ENCODE measurements around the gene AGFG1. TPM values are rescaled to one million over a fixed set of nuclear protein-coding genes. Genes with fewer than 3 reads are reported as not detected.

AGFG1 gene
- total and polyA plus RNA-seq, 4 experiments from 2014 or later: 12.2 to 62.4 (median 46.1) TPM

DNA sequence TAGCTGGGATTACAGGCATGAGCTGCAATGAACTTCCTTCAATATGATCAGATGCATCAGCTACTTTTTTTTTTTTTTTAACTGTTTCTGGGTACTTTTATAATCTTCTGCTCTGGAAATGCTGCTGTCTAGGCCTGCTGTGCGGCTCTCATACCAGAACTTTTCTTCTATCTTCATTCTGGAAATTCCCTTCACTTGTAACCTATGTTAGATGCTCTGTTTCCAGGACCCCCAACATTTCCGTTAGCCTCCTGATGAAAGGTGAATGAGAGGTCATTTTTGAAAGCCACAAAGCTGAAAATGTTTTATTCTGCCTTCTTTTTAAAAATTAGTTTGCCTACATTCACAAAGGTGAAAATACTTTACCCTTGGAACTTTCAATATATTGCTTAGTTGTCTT, 8.6 kb downstream of the AGFG1 start:
- H3K36me3 Mint-ChIP-seq: peaks cover 1 to 2% of the 10 kb centered on the region in 2 donors
- H3K9me3 Mint-ChIP-seq: peaks cover 0 to under 1% (median 0%) of the 10 kb centered on the region in 8 donors
- peak overlapping the region in 6 of 7 donors; percentile 2 to 85 (median 62) for H3K27ac Mint-ChIP-seq
- no peaks in the 10 kb centered on the region for H3K27me3 Mint-ChIP-seq
- H3K27ac ChIP-seq (ENCODE audit: low read depth, low read length): no peak overlapping the region
- no peaks in the 10 kb centered on the region for H3K9me3 ChIP-seq (ENCODE audit: control insufficient read depth in 1 of 2, low read length in 2 of 2)
- peaks cover 48 to 86% (median 61%) of the 10 kb centered on the region in 4 donors for H3K4me1 Mint-ChIP-seq
- no peaks in the 10 kb centered on the region for H3K27me3 ChIP-seq (ENCODE audit: insufficient read depth, low read length)
- ChIA-PET POLR2A (ENCODE audit: partially characterized antibody) (interaction anchor here (1.4 kb wide), 1 partner anchor 9 kb away, joined by 4 read pairs; no protein-coding TSS in a partner anchor), CTCF (ENCODE audit: partially characterized antibody) (interaction anchor here (0.9 to 1.9 kb wide), 14 partner anchors 9 to 408 kb away, joined by 3 to 17 read pairs (median 4); partner anchors contain the start of gene AGFG1)
- H3K4me3 ChIP-seq (ENCODE audit: low read length in 2 of 2): no peak overlapping the region
- peak overlapping the region in 6 of 8 donors; percentile 3 to 62 (median 55) for H3K4me3 Mint-ChIP-seq
- intact Hi-C loops (cut with micrococcal nuclease): loop anchor here (1.0 to 10.0 kb wide), 2 partner anchors 286 to 404 kb away; no protein-coding TSS in a partner anchor
- H3K4me1 ChIP-seq (ENCODE audit: insufficient read depth, low read length): peaks cover 76% of the 10 kb centered on the region
- no peaks in the 10 kb centered on the region for H3K36me3 ChIP-seq (ENCODE audit: insufficient read depth, low read length)
- DNase-seq: peak in 2 of 5 donors; percentile 22 to 58

DNA sequence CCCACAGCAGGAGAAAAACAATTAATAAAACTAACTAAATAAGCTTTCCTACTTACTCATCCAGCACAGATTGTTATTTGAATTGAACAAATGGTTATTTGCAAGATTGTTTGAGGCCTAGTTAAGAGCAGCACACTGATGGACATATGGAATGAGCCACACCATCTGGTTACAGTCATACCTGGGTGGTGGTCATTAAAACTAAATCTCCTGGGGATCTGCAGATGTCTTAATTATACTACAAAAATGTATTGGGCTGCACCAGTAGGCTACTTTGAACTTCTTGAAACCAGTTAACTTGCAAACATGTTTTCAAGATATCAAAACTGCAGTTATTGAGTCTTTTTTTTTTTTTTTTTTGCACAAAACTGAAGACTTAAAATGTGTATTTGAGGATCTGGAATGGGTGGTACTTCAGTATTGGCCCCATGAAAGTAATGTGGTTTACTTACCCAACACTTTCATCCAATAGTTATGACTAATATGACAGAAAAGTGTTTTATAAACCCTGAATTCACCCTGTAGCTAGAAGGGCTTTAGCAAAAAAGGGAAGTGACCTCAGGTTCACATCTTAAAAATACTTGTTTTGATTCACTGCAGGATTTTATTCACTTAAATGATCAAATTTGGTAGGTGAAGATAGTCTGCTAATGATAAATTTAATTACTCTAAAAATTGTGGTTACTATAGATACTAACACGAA, 10.8 kb downstream of the AGFG1 start:
- ChIA-PET POLR2A (ENCODE audit: partially characterized antibody) (no interaction called here), CTCF (ENCODE audit: partially characterized antibody) (interaction anchor here (0.5 to 1.4 kb wide), 3 partner anchors 9 to 36 kb away, joined by 3 to 5 read pairs (median 3); partner anchors contain the start of gene AGFG1)
- Histone ChIP-seq H3K36me3 (ENCODE audit: insufficient read depth, low read length) (no peaks in the 10 kb centered on the region), H3K4me1 (ENCODE audit: insufficient read depth, low read length) (peaks cover 71% of the 10 kb centered on the region), H3K4me3 (ENCODE audit: low read length in 2 of 2) (no peak overlapping the region), H3K27ac (ENCODE audit: low read depth, low read length) (no peak overlapping the region), H3K9me3 (ENCODE audit: control insufficient read depth in 1 of 2, low read length in 2 of 2) (no peaks in the 10 kb centered on the region), H3K27me3 (ENCODE audit: insufficient read depth, low read length) (no peaks in the 10 kb centered on the region)
- peaks cover 49 to 82% (median 65%) of the 10 kb centered on the region in 4 donors for H3K4me1 Mint-ChIP-seq
- peak overlapping the region in 2 of 8 donors; percentile 10 to 74 for H3K4me3 Mint-ChIP-seq
- H3K36me3 Mint-ChIP-seq: peaks cover 2 to 4% of the 10 kb centered on the region in 2 donors
- no peak for DNase-seq
- no peaks in the 10 kb centered on the region for H3K27me3 Mint-ChIP-seq
- intact Hi-C loops (cut with micrococcal nuclease): loop anchor here (10.0 kb wide), 1 partner anchor 402 kb away; no protein-coding TSS in a partner anchor
- H3K27ac Mint-ChIP-seq: peak overlapping the region in 3 of 7 donors; percentile 7 to 38 (median 7)
- peaks cover 0 to 4% (median 1%) of the 10 kb centered on the region in 8 donors for H3K9me3 Mint-ChIP-seq

DNA sequence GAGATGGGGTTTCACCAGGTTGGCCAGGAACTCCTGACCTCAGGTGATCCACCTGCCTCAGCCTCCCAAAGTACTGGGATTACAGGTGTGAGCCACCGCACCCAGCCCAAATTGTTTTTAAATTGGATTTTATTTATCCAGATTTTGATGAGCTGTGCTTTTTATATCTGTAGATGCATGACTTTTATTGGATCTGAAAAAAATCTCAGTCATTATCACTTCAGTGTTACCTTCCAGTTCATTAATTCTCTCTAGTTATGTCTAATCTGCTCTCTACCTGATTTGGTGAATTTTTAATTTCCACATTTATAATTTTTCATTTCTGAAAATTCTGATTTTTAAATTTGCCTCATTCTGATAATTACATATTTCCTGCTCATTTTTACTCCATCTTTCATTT, 13.5 kb downstream of the AGFG1 start:
- no peak for DNase-seq
- Histone ChIP-seq H3K27me3 (ENCODE audit: insufficient read depth, low read length) (no peaks in the 10 kb centered on the region), H3K4me1 (ENCODE audit: insufficient read depth, low read length) (peaks cover 60% of the 10 kb centered on the region), H3K4me3 (ENCODE audit: low read length in 2 of 2) (no peak overlapping the region), H3K36me3 (ENCODE audit: insufficient read depth, low read length) (no peaks in the 10 kb centered on the region), H3K27ac (ENCODE audit: low read depth, low read length) (no peak overlapping the region), H3K9me3 (ENCODE audit: control insufficient read depth in 1 of 2, low read length in 2 of 2) (no peaks in the 10 kb centered on the region)
- peaks cover 0 to 4% (median 1%) of the 10 kb centered on the region in 8 donors for H3K9me3 Mint-ChIP-seq
- peaks cover 2 to 10% of the 10 kb centered on the region in 2 donors for H3K36me3 Mint-ChIP-seq
- intact Hi-C loops (cut with micrococcal nuclease): loop anchor here (10.0 kb wide), 1 partner anchor 399 kb away; no protein-coding TSS in a partner anchor
- CTCF ChIA-PET (ENCODE audit: partially characterized antibody): interaction anchor here (1.0 to 1.9 kb wide), 3 partner anchors 8 to 14 kb away, joined by 4 to 8 read pairs (median 8); no protein-coding TSS in a partner anchor
- POLR2A ChIA-PET (ENCODE audit: partially characterized antibody): no interaction called here
- H3K27ac Mint-ChIP-seq: no peak overlapping the region
- peak overlapping the region in 4 of 8 donors; percentile 2 to 75 (median 30) for H3K4me3 Mint-ChIP-seq
- no peaks in the 10 kb centered on the region for H3K27me3 Mint-ChIP-seq
- peaks cover 41 to 75% (median 59%) of the 10 kb centered on the region in 4 donors for H3K4me1 Mint-ChIP-seq

DNA sequence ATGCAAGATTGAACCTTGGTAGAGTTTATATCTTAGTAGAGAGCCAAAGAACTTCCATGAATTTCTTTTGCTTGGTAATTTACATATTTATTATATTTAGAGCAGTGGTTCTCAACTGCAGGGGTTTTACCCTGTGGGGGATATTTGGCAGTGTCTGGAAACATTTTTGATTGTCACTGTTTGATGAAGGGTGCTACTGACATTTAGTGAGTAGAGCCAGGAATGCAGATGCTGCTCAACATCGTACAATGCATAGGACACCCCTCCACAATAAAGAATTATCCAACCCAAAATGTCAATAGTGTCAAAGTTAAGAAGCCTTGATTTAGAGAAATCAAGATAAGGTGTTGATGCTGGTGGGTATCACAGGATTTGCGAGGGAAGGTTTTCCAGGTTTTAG, 14.7 kb downstream of the AGFG1 start:
- H3K4me1 Mint-ChIP-seq: peaks cover 34 to 69% (median 53%) of the 10 kb centered on the region in 4 donors
- ChIA-PET CTCF (ENCODE audit: partially characterized antibody) (interaction anchor here (1.0 kb wide), 1 partner anchor 10 kb away, joined by 4 read pairs; no protein-coding TSS in a partner anchor), POLR2A (ENCODE audit: partially characterized antibody) (no interaction called here)
- no peaks in the 10 kb centered on the region for H3K9me3 ChIP-seq (ENCODE audit: control insufficient read depth in 1 of 2, low read length in 2 of 2)
- H3K27me3 Mint-ChIP-seq: no peaks in the 10 kb centered on the region
- no peak overlapping the region for H3K27ac ChIP-seq (ENCODE audit: low read depth, low read length)
- H3K27me3 ChIP-seq (ENCODE audit: insufficient read depth, low read length): no peaks in the 10 kb centered on the region
- H3K4me1 ChIP-seq (ENCODE audit: insufficient read depth, low read length): peaks cover 58% of the 10 kb centered on the region
- H3K4me3 ChIP-seq (ENCODE audit: low read length in 2 of 2): no peak overlapping the region
- no peak overlapping the region for H3K27ac Mint-ChIP-seq
- peaks cover under 1% of the 10 kb centered on the region for H3K36me3 ChIP-seq (ENCODE audit: insufficient read depth, low read length)
- H3K36me3 Mint-ChIP-seq: peaks cover 3 to 12% of the 10 kb centered on the region in 2 donors
- peak overlapping the region in 1 of 8 donors; percentile 26 for H3K4me3 Mint-ChIP-seq
- peaks cover 0 to 4% (median 1%) of the 10 kb centered on the region in 8 donors for H3K9me3 Mint-ChIP-seq
- DNase-seq: no peak
- intact Hi-C loops (cut with micrococcal nuclease): loop anchor here (10.0 kb wide), 1 partner anchor 398 kb away; no protein-coding TSS in a partner anchor

DNA sequence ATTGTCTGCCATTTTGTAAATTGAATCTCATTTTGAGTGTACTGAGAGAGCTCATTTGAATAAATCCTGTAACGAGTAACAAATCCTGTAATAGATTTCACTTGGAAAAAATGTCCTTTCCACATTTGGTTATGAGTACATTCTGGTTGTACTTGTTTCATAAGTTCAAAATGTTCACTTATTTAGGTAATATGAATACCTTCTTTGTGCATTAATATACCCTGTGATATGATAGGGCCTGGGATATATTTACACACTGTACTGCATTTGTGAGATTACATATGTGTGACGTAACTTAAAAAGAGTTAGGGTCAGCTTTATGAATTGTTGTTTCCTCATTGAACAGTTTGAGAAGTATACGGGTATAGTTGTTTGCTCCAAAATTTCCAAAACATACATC, 16.1 kb downstream of the AGFG1 start:
- ChIA-PET CTCF (ENCODE audit: partially characterized antibody) (interaction anchor here (1.0 kb wide), 1 partner anchor 16 kb away, joined by 3 read pairs; the partner anchor contains the start of gene AGFG1), POLR2A (ENCODE audit: partially characterized antibody) (no interaction called here)
- Mint-ChIP-seq H3K4me3 (peak overlapping the region in 3 of 8 donors; percentile 11 to 29 (median 17)), H3K9me3 (peaks cover 0 to 4% (median 1%) of the 10 kb centered on the region in 8 donors), H3K36me3 (peaks cover 8 to 19% of the 10 kb centered on the region in 2 donors), H3K27ac (peak overlapping the region in 1 of 7 donors; percentile 32), H3K4me1 (peaks cover 32 to 65% (median 51%) of the 10 kb centered on the region in 4 donors), H3K27me3 (no peaks in the 10 kb centered on the region)
- no peak overlapping the region for H3K27ac ChIP-seq (ENCODE audit: low read depth, low read length)
- H3K4me1 ChIP-seq (ENCODE audit: insufficient read depth, low read length): peaks cover 45% of the 10 kb centered on the region
- DNase-seq: no peak
- no peaks in the 10 kb centered on the region for H3K9me3 ChIP-seq (ENCODE audit: control insufficient read depth in 1 of 2, low read length in 2 of 2)
- peaks cover 4% of the 10 kb centered on the region for H3K36me3 ChIP-seq (ENCODE audit: insufficient read depth, low read length)
- H3K27me3 ChIP-seq (ENCODE audit: insufficient read depth, low read length): no peaks in the 10 kb centered on the region
- H3K4me3 ChIP-seq (ENCODE audit: low read length in 2 of 2): no peak overlapping the region
- intact Hi-C loops (cut with micrococcal nuclease): loop anchor here (10.0 kb wide), 1 partner anchor 397 kb away; no protein-coding TSS in a partner anchor

DNA sequence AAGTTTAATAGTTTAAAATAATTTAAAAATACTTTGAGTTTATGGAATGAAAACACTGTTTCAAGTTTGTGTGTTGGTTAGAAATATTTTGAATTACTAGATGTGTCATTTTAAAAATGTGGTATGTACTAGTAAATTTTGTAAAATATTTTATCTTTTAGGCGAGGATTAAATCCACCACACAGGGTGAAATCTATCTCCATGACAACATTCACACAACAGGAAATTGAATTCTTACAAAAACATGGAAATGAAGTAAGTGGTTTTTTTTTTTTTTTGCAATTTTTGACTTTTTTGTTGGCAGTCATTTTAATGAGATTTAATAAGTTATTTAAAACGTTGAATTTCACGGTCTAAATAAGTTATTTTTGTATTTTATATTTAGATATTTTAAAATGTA, 19.4 kb downstream of the AGFG1 start:
- H3K27me3 ChIP-seq (ENCODE audit: insufficient read depth, low read length): no peaks in the 10 kb centered on the region
- H3K36me3 ChIP-seq (ENCODE audit: insufficient read depth, low read length): peaks cover 4% of the 10 kb centered on the region
- H3K4me1 Mint-ChIP-seq: peaks cover 33 to 47% (median 39%) of the 10 kb centered on the region in 4 donors
- H3K27ac Mint-ChIP-seq: no peak overlapping the region
- intact Hi-C loops (cut with micrococcal nuclease): no loop called here
- no peak overlapping the region for H3K4me3 ChIP-seq (ENCODE audit: low read length in 2 of 2)
- H3K9me3 Mint-ChIP-seq: no peaks in the 10 kb centered on the region
- no peak overlapping the region for H3K4me3 Mint-ChIP-seq
- no peaks in the 10 kb centered on the region for H3K27me3 Mint-ChIP-seq
- H3K36me3 Mint-ChIP-seq: peaks cover 14 to 28% of the 10 kb centered on the region in 2 donors
- H3K4me1 ChIP-seq (ENCODE audit: insufficient read depth, low read length): peaks cover 38% of the 10 kb centered on the region
- no peaks in the 10 kb centered on the region for H3K9me3 ChIP-seq (ENCODE audit: control insufficient read depth in 1 of 2, low read length in 2 of 2)
- DNase-seq: no peak
- no peak overlapping the region for H3K27ac ChIP-seq (ENCODE audit: low read depth, low read length)
- ChIA-PET POLR2A (ENCODE audit: partially characterized antibody) (no interaction called here), CTCF (ENCODE audit: partially characterized antibody) (interaction anchor here (0.8 to 1.6 kb wide), 2 partner anchors 10 to 371 kb away, joined by 3 to 4 read pairs; no protein-coding TSS in a partner anchor)

DNA sequence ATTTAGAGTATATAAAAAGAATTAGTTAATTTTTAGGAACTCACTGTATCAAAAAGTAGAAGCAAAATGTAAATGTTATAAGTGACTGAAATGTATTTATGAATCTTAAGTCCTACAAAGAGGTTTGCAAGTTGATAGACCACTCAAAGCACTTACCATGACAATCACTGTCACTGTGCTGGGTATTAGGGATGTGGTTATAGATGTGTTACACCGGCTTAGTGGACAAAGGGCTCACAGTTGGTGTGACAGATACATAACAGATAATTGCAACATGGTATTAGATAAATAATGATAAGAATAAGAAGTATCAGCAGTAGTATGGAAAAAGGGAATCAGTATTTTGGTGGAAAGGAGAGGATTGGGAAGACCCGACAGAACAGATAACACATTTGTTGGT, 21.6 kb downstream of the AGFG1 start:
- H3K9me3 Mint-ChIP-seq: no peaks in the 10 kb centered on the region
- H3K4me3 Mint-ChIP-seq: peak overlapping the region in 1 of 8 donors; percentile 9
- H3K4me3 ChIP-seq (ENCODE audit: low read length in 2 of 2): no peak overlapping the region
- H3K36me3 Mint-ChIP-seq: peaks cover 8 to 30% of the 10 kb centered on the region in 2 donors
- POLR2A ChIA-PET (ENCODE audit: partially characterized antibody): no interaction called here
- H3K4me1 ChIP-seq (ENCODE audit: insufficient read depth, low read length): peaks cover 35% of the 10 kb centered on the region
- CTCF ChIA-PET (ENCODE audit: partially characterized antibody): interaction anchor here (1.7 kb wide), 1 partner anchor 14 kb away, joined by 4 read pairs; no protein-coding TSS in a partner anchor
- H3K27ac ChIP-seq (ENCODE audit: low read depth, low read length): no peak overlapping the region
- H3K9me3 ChIP-seq (ENCODE audit: control insufficient read depth in 1 of 2, low read length in 2 of 2): no peaks in the 10 kb centered on the region
- H3K27me3 ChIP-seq (ENCODE audit: insufficient read depth, low read length): no peaks in the 10 kb centered on the region
- intact Hi-C loops (cut with micrococcal nuclease): no loop called here
- peaks cover 30 to 46% (median 34%) of the 10 kb centered on the region in 4 donors for H3K4me1 Mint-ChIP-seq
- peaks cover 4% of the 10 kb centered on the region for H3K36me3 ChIP-seq (ENCODE audit: insufficient read depth, low read length)
- H3K27me3 Mint-ChIP-seq: no peaks in the 10 kb centered on the region
- H3K27ac Mint-ChIP-seq: no peak overlapping the region
- DNase-seq: no peak
